ENCODE results near the gene MAPKAPK2.

The MAPKAPK2 gene

GRCh38 chr1:206695733-206696132 lies 11.0 kb downstream of the MAPKAPK2 start:
- no peak for DNase-seq
- TF ChIP-seq POLR2A (IDR thresholded peaks at IDR 0.05; ENCODE audit: low read length) (no peak), GATA1 (IDR thresholded peaks at IDR 0.05; ENCODE audit: low read depth, low read length) (no peak)

GRCh38 chr1:206696812-206697585 lies 12.3 kb downstream of the MAPKAPK2 start:
- DNase-seq = no peak
- no peak for TF ChIP-seq POLR2A (IDR thresholded peaks at IDR 0.05; ENCODE audit: low read length)
- TF ChIP-seq GATA1 (IDR thresholded peaks at IDR 0.05; ENCODE audit: low read depth, low read length) = no peak

GRCh38 chr1:206698011-206698410 lies 13.3 kb downstream of the MAPKAPK2 start:
- no peak for DNase-seq
- TF ChIP-seq GATA1 (IDR thresholded peaks at IDR 0.05; ENCODE audit: low read depth, low read length) (no peak), POLR2A (IDR thresholded peaks at IDR 0.05; ENCODE audit: low read length) (no peak)

- DNase-seq = no peak
- no peak for TF ChIP-seq GATA1 (IDR thresholded peaks at IDR 0.05; ENCODE audit: low read depth, low read length)
- TF ChIP-seq POLR2A (IDR thresholded peaks at IDR 0.05; ENCODE audit: low read length) = no peak
Observed at GRCh38 chr1:206699000-206699586, 14.4 kb downstream of the MAPKAPK2 start.

GRCh38 chr1:206699626-206700025 lies 14.9 kb downstream of the MAPKAPK2 start:
- no peak for DNase-seq
- TF ChIP-seq GATA1 (IDR thresholded peaks at IDR 0.05; ENCODE audit: low read depth, low read length) = no peak
- no peak for TF ChIP-seq POLR2A (IDR thresholded peaks at IDR 0.05; ENCODE audit: low read length)

- no peak for DNase-seq
- TF ChIP-seq GATA1 (IDR thresholded peaks at IDR 0.05; ENCODE audit: low read depth, low read length) = no peak
- TF ChIP-seq POLR2A (IDR thresholded peaks at IDR 0.05; ENCODE audit: low read length) = no peak
Observed at GRCh38 chr1:206700445-206701036, 15.8 kb downstream of the MAPKAPK2 start.

GRCh38 chr1:206702260-206702659 lies 17.6 kb downstream of the MAPKAPK2 start:
- TF ChIP-seq POLR2A (IDR thresholded peaks at IDR 0.05; ENCODE audit: low read length) (no peak), GATA1 (IDR thresholded peaks at IDR 0.05; ENCODE audit: low read depth, low read length) (no peak)
- no peak for DNase-seq

GRCh38 chr1:206702803-206703202 lies 18.1 kb downstream of the MAPKAPK2 start:
- DNase-seq = no peak
- no peak for TF ChIP-seq GATA1 (IDR thresholded peaks at IDR 0.05; ENCODE audit: low read depth, low read length)
- TF ChIP-seq POLR2A (IDR thresholded peaks at IDR 0.05; ENCODE audit: low read length) = no peak

- TF ChIP-seq GATA1 (IDR thresholded peaks at IDR 0.05; ENCODE audit: low read depth, low read length) (no peak), POLR2A (IDR thresholded peaks at IDR 0.05; ENCODE audit: low read length) (no peak)
Observed at GRCh38 chr1:206703661-206704060, 19.0 kb downstream of the MAPKAPK2 start.

GRCh38 chr1:206704226-206704625 lies 19.5 kb downstream of the MAPKAPK2 start:
- no peak for DNase-seq
- TF ChIP-seq POLR2A (IDR thresholded peaks at IDR 0.05; ENCODE audit: low read length) (no peak), GATA1 (IDR thresholded peaks at IDR 0.05; ENCODE audit: low read depth, low read length) (no peak)

More at GRCh38 chr1:206703661-206704060, 19.0 kb downstream of the MAPKAPK2 start:
- no peak for DNase-seq

GRCh38 chr1:206705191-206705590 lies 20.5 kb downstream of the MAPKAPK2 start:
- TF ChIP-seq POLR2A (IDR thresholded peaks at IDR 0.05; ENCODE audit: low read length) (no peak), GATA1 (IDR thresholded peaks at IDR 0.05; ENCODE audit: low read depth, low read length) (no peak)
- no peak for DNase-seq

GRCh38 chr1:206705726-206706297 lies 21.1 kb downstream of the MAPKAPK2 start:
- no peak for TF ChIP-seq GATA1 (IDR thresholded peaks at IDR 0.05; ENCODE audit: low read depth, low read length)
- no peak for TF ChIP-seq POLR2A (IDR thresholded peaks at IDR 0.05; ENCODE audit: low read length)
- DNase-seq = no peak

GRCh38 chr1:206706298-206706791 lies 21.6 kb downstream of the MAPKAPK2 start:
- TF ChIP-seq POLR2A (IDR thresholded peaks at IDR 0.05; ENCODE audit: low read length) (no peak), GATA1 (IDR thresholded peaks at IDR 0.05; ENCODE audit: low read depth, low read length) (no peak)
- DNase-seq = no peak

GRCh38 chr1:206706806-206707366 lies 22.2 kb downstream of the MAPKAPK2 start:
- no peak for TF ChIP-seq POLR2A (IDR thresholded peaks at IDR 0.05; ENCODE audit: low read length)
- TF ChIP-seq GATA1 (IDR thresholded peaks at IDR 0.05; ENCODE audit: low read depth, low read length) = no peak
- no peak for DNase-seq
